Middle frontal gyrus (tissue), 1 donor: ENCODE measurements around the gene HSF4.

Experiments
- DNase-seq: peaks from one replicate; pipeline ENCODE4 v3.0.0-alpha.2; 2015; ENCODE audit warnings: low spot score; ENCODE audit errors: extremely low spot score

Gene HSF4

GRCh38 chr16:67200491-67200890 is 35.9 kb downstream of the HSF4 start:
- no peak for DNase-seq

GRCh38 chr16:67201411-67202345 is 37.1 kb downstream of the HSF4 start:
- no peak for DNase-seq

- no peak for DNase-seq
Observed at GRCh38 chr16:67202426-67202825, 37.9 kb downstream of the HSF4 start.

GRCh38 chr16:67202956-67203493 is 38.5 kb downstream of the HSF4 start:
- DNase-seq: no peak

GRCh38 chr16:67204076-67204475 is 39.5 kb downstream of the HSF4 start:
- no peak for DNase-seq

GRCh38 chr16:67206129-67206837 is 41.7 kb downstream of the HSF4 start:
- no peak for DNase-seq

- DNase-seq: no peak
Observed at GRCh38 chr16:67206838-67207248, 42.3 kb downstream of the HSF4 start.

GRCh38 chr16:67207249-67208091 is 42.9 kb downstream of the HSF4 start:
- DNase-seq: no peak

GRCh38 chr16:67208154-67208896 is 43.8 kb downstream of the HSF4 start:
- no peak for DNase-seq

- no peak for DNase-seq
Observed at GRCh38 chr16:67209565-67209964, 45.0 kb downstream of the HSF4 start.

- DNase-seq: no peak
Observed at GRCh38 chr16:67210069-67210937, 45.8 kb downstream of the HSF4 start.

GRCh38 chr16:67211674-67212073 is 47.1 kb downstream of the HSF4 start:
- DNase-seq: no peak

GRCh38 chr16:67212766-67213165 is 48.2 kb downstream of the HSF4 start:
- no peak for DNase-seq

GRCh38 chr16:67213197-67214019 is 48.9 kb downstream of the HSF4 start:
- DNase-seq: no peak

GRCh38 chr16:67215706-67216105 is 51.2 kb downstream of the HSF4 start:
- DNase-seq: no peak

- DNase-seq: no peak
Observed at GRCh38 chr16:67216612-67217490, 52.3 kb downstream of the HSF4 start.
